SKM-1 treated with dmso at 0.1 percent for 144 hours (cell line): ENCODE results near the gene FSTL4.
"Not testable (repeated sequence)": the region's sequence is repeated elsewhere in the genome, so short reads cannot be mapped to it uniquely, and the experiment has no call there.

Experiments
- DNase-seq: peaks from one replicate; lab custom pipeline; 2025; ENCODE audit not compliant: unreplicated experiment; lab: John Stamatoyannopoulos, UW

The FSTL4 gene

DNA sequence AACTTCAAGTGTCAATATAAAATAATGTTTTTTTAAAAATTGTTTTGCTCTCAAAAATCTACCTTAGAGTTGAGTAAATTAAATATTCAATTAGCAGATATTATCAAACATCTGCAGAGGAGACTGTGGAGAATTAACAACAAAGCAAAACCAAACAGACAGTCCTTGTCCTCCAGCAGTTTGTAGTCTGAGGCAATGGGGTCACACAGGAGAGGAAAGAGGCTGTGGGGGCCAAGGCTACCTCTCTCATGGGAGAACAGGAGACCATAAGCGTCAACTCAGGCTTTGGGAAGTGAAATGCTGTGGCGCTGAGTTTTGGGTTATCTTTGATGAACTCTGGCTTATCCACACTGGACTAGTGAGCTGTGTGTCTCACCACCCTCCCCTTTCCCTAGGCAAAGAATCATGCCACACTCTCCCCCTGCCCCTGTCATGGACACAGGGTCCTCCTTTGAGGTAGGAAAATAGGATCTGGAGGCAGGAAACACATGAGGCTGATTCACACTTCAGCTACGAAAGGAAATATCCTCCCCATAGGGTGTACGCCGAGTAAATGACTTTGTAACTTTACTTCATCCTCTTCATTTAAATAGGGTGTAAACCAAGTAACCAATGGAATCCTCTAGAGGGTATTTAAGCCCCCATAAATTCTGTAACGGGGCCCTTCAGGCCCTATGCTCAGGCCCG is 152.7 kb downstream of the FSTL4 start:
- DNase-seq, result no peak

- no peak for DNase-seq
These were observed 153.9 kb downstream of the FSTL4 start for GRCh38 chr5:133458435-133458834.

GRCh38 chr5:133457439-133458355 is 154.6 kb downstream of the FSTL4 start:
- no peak for DNase-seq

- peak; percentile 1 for DNase-seq
These were observed 155.4 kb downstream of the FSTL4 start for GRCh38 chr5:133456933-133457402.

DNA sequence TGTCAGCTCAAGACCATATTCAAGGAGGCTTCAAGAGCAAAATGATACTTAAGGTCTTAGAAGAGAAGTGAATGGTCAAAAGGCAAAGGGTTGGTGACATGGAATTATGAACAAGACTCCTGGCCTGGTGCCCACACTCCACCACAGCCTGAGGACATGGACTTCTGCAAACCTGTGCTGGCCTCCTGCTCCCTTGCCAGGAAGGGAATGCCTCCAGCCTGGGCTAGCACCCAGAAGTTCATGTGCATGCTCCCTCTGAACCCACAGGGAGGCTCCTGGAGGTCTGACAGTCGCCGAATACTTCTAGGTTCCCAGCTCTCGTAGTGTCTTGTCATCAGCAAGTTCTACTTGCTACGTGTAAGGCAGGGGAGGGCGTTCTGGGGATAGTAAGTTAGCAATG is 156.7 kb downstream of the FSTL4 start:
- no peak for DNase-seq

- DNase-seq, result no peak
These were observed 157.9 kb downstream of the FSTL4 start for GRCh38 chr5:133454442-133454841.

DNA sequence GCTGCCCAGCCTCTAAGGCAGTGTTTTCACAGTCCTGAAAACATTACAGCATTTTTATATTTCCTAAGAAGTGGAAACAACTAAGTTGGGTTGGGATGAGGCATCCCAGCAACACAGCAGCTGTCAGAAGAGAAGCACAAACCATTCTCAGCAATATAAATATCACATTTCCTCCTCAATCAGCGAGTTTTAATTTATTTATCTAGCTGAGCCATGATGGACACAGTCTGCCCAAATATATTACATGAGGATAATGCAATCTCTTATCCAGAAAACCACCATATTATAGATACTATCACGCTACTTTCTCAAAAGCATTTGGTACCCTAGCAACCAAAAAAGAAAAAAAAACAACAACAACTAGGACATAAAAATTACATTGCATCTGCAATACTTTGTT is 158.5 kb downstream of the FSTL4 start:
- no peak for DNase-seq

DNA sequence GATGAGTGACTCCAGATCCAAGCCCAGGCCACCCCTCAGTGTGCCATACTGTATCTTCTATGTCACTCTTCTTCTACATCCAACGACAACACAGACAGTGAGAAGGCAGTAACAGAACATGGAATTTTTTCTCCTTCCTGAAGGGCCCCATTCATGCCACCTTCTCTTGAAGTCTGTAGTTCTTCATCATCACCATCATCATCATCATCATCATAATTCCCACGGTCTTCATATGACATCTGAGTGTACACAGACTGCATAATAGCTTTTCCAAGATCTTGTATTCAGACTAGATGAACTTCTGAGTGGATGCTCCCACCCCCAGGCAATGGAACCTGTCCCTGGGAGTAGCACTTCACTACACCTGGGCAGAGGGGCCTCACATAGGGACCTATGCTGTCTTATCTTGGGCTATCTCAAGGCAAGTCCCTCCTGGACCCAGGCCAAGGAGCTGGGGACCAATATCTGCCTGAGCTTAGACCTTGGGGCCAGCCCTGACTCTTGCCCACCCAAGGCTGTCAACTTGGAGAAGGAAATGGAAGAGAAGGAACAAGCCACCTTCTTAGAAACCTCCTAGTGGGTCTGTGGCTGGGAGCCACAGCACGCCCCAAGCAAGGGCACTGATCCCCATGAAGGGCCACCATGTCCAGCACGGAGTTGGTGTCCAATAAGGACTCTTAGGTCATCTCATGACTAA is 159.1 kb downstream of the FSTL4 start:
- no peak for DNase-seq

DNA sequence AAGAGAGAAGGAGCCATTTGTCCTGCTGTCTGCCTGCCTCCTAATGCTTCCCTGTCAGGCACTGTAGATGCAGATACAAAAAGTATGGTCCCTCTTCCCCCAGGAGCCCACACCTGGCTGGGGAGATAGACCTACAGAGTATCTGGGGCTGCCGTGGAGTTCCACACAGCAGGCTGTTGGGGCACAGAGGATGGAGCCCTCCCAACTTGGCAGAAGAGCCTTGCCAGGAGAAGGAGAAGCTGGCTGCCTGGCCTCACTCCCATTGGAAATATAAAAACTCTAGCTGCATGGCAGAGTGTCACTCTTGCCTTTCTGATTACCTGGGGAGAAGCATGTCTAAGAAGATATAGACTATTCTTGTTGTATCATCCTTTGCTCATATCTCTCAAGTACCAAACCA is 160.4 kb downstream of the FSTL4 start:
- DNase-seq, result no peak

DNA sequence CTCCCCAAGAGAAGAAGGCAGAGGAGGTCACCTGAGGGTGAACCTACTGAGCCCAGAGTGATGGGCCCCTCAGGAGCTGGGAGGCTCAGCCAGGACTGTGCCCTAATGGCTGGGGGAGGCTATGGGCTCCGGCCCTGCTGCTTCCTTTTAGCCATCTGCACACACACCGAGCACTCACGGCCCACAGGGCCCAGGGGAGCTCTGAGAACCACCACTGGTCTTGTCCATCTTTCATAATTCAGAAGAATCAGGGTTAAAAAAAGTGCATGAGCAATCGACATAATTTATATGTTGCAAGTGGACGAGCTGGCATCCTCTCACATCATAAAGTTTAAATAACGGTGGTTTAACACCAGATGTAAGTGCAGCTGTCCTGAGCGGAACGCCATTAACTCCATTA is 162.1 kb downstream of the FSTL4 start:
- no peak for DNase-seq

DNA sequence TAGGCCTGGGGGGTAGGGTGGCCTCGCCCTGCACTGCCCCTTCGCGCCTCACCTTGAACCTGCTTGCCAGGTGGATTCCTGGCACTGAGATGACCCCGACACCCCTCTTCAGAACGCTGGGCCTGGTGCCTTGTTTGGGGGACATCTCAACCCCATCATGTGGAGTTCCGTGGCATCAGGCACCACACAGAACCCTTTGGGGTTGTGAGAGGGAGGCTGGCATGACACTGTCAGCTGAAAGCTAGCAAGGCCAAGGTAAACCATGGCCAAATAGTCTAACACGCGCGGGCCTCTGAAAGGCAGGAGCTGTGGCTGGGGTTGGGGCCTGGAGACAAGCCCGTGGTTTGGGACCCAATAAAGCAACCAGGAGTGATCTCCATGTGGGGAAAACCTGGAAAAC is 163.2 kb downstream of the FSTL4 start:
- no peak for DNase-seq

- DNase-seq, result no peak
These were observed 165.9 kb downstream of the FSTL4 start for GRCh38 chr5:133446440-133446839.

- no peak for DNase-seq
These were observed 166.6 kb downstream of the FSTL4 start for GRCh38 chr5:133445744-133446143.

DNA sequence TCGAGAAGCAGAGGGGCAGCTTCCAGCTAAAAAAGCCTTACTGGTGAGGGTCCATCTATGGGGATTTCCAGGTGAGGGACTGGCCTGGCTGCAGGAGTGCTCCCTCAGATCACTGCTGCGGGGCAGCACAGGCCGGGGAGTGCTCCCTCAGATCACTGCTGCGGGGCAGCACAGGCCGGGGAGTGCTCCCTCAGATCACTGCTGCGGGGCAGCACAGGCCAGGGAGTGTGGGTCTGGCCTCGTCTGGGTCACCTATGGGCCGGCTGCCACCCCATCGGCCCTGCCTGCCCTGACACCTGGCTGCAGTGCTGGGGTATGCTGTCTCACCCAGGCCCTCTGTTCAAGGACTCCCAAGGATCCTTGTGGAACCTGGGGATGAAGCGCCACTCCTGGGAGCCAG is 167.1 kb downstream of the FSTL4 start:
- DNase-seq, result not testable (repeated sequence)

DNA sequence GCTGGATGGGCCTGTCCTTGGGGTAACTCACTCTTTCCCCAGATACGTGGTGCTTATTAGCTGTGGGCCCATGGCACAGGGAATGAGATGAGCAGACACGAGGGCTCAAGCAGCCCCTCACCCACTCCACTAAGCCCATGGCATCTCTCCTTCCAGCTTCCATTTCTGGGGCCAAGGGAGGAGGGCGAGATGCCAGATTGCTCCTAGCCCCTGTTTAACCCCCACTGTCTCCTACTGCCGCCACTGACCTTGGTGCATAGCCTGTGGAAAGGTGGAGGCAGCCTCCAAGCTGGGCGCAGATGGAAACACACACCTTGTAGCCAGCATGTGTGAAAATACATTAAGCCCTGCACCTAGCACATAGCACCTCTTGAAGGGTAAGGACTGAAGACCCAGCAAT is 167.6 kb downstream of the FSTL4 start:
- no peak for DNase-seq

GRCh38 chr5:133441166-133441815 is 171.1 kb downstream of the FSTL4 start:
- no peak for DNase-seq

DNA sequence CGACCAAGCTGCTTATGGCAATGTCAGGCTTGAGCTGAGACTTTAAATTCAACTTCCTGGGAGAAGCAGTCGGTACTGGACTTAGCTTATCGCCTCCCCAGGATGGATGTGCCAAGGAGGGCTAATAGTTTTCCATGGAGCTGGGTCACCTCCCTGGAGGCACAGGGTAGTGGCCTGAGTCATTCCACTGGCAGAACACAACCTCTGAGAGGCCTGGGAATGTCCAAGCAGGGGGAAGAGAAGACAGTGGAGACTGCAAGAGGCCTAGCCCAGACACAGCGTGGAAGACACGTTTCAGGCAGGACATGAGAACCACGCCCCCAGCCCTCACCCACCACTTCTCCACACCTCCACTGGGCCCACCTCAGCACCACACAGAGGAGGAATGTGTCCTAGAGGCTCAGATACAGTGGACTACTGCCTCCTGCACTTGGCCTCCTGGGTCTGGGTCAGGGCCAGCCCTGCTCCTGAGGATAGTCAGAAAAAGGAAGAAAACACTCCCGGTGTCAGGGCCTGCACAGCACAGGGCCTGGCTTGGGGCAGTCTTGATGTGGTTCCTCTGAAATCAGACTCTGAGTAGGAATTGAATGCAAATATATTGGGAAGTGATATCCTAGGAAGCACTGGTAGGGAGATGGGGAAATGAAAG is 171.8 kb downstream of the FSTL4 start:
- DNase-seq, result no peak

- DNase-seq, result no peak
These were observed 172.5 kb downstream of the FSTL4 start for GRCh38 chr5:133439859-133440258.

DNA sequence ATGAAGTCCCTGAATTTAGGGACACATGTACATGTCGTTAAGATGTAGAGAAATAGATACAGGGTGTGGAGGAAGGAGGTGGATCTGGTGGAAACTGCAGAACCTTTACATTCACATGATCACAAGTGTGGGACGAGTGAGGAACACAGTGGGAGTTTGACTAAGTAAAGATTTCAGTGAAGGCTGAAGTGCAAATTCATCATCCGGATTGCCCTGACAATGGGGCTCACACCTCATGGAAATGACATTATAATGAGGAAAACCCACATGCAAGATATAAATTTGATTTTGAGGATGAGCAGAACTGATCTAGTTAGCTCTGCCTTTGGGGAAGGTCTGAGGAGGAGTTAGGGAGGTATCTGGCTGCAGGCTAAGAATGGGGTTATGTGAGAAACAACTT is 173.9 kb downstream of the FSTL4 start:
- DNase-seq, result no peak

- DNase-seq, result no peak
These were observed 178.0 kb downstream of the FSTL4 start for GRCh38 chr5:133434336-133434735.

DNA sequence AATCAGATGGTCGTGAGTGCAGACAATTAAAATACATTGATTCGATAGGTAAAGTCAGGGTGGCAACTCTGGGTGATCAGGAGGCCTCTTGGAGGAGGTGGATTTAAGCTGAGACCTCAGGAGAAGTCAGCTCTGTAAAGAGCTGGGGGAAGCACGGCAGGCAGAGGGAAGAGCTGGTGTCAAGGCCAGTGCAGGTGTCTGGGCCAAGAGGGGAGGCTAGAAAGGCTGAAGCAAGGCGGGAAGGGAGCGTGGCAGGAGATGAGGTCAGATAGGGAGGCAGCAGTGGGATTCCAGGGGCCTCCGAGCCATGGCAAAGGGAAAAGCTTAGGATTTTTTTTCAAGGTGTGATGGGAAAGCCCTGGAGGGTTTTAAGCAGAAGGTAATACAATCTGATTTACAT is 178.7 kb downstream of the FSTL4 start:
- no peak for DNase-seq
